T-cell (primary cell): ENCODE measurements around the gene ARHGEF26. TPM values are rescaled to one million over a fixed set of nuclear protein-coding genes. Genes with fewer than 3 reads are reported as not detected.

Source experiments
- ATAC-seq, 4 experiments: fragments of 200-7000 bp in 3 of 4; fragments of 150-1000 bp in 1 of 4; cut with Tn5 transposase; replicated peaks in 1 of 4; 1 replicate in 3 of 4; 2 replicates in 1 of 4; pipeline ENCODE4 v1.10.0; 2021; ENCODE audit warnings: moderate library complexity in 3 of 4, mild to moderate bottlenecking in 2 of 4, moderate number of reproducible peaks in 1 of 4
- CTCF ChIA-PET, 2 donors: fragments of 300-600 bp; sonication (Branson Sonifier 250); formaldehyde crosslinking; loops; one replicate each; lab custom pipeline; 2022; ENCODE audit warnings: antibody characterized with exemption in 2 of 2; lab: Charles Lee
- POLR2A ChIA-PET, 2 donors: fragments of 300-600 bp; sonication (Branson Sonifier 250); formaldehyde crosslinking; loops; one replicate each; lab custom pipeline; 2022; ENCODE audit warnings: antibody characterized with exemption in 2 of 2; lab: Charles Lee
- DNase-seq, 35 experiments: peaks; one replicate each; pipeline versions ENCODE4 v3.0.0 to v3.0.0-alpha.2; 2013 to 2023
- H3K27ac ChIP-seq: one replicate; pipeline ENCODE4 v1.5.1; 2013; ENCODE audit warnings: low read length
- H3K27me3 ChIP-seq, 2 experiments: replicated peaks in 1 of 2; 1 replicate in 1 of 2; 2 replicates in 1 of 2; pipeline versions ENCODE4 v1.6.1 to v1.7.0; 2013; ENCODE audit warnings: low read length in 1 of 2, mixed read lengths in 1 of 2; ENCODE audit not compliant: control insufficient read depth in 2 of 2, insufficient read depth in 2 of 2; ENCODE audit errors: extremely low read depth in 1 of 2
- H3K36me3 ChIP-seq, 2 donors: 1 replicate in 1 of 2; 2 replicates in 1 of 2; pipeline versions ENCODE4 v1.6.1 to v1.7.0; 2013; ENCODE audit warnings: low read length in 1 of 2; ENCODE audit not compliant: control insufficient read depth in 2 of 2, insufficient read depth in 1 of 2; ENCODE audit errors: extremely low read depth in 1 of 2
- H3K4me1 ChIP-seq, 2 experiments: 1 replicate in 1 of 2; 2 replicates in 1 of 2; pipeline versions ENCODE4 v1.6.1 to v1.7.0; 2013; ENCODE audit warnings: low read length in 2 of 2, mixed read lengths in 1 of 2; ENCODE audit not compliant: insufficient read depth in 2 of 2, control insufficient read depth in 1 of 2; ENCODE audit errors: extremely low read depth in 1 of 2
- H3K4me3 ChIP-seq, 2 donors: 1 replicate in 1 of 2; 2 replicates in 1 of 2; pipeline versions ENCODE4 v1.5.1 to v1.7.0; 2013; ENCODE audit warnings: mild to moderate bottlenecking in 2 of 2, low read length in 1 of 2, moderate library complexity in 1 of 2; ENCODE audit not compliant: control insufficient read depth in 1 of 2; ENCODE audit errors: extremely low read depth in 1 of 2
- H3K9me3 ChIP-seq: 2 replicates; pipeline ENCODE4 v1.7.0; 2013
- H3K27ac Mint-ChIP-seq, 2 donors: one replicate each; pipeline ENCODE4 v1.8.0; 2020 to 2021; ENCODE audit warnings: mild to moderate bottlenecking in 2 of 2, mixed read lengths in 2 of 2
- H3K27me3 Mint-ChIP-seq, 2 donors: one replicate each; pipeline ENCODE4 v1.8.0; 2021 to 2022; ENCODE audit warnings: mixed read lengths in 2 of 2
- H3K36me3 Mint-ChIP-seq: one replicate; pipeline ENCODE4 v1.8.0; 2021; ENCODE audit warnings: mixed read lengths
- H3K4me1 Mint-ChIP-seq, 3 donors: one replicate each; pipeline ENCODE4 v1.8.0; 2020 to 2022; ENCODE audit warnings: mixed read lengths in 3 of 3, mild to moderate bottlenecking in 1 of 3
- H3K4me3 Mint-ChIP-seq, 3 donors: one replicate each; pipeline ENCODE4 v1.8.0; 2020 to 2022; ENCODE audit warnings: mild to moderate bottlenecking in 3 of 3, mixed read lengths in 3 of 3, moderate library complexity in 3 of 3
- H3K9me3 Mint-ChIP-seq, 3 donors: one replicate each; pipeline ENCODE4 v1.8.0; 2020 to 2022; ENCODE audit warnings: mixed read lengths in 3 of 3
- WGBS: methylation state at CpG from one replicate; pipeline ENCODE4 v1.1.5; 2013; ENCODE audit warnings: missing lambda C conversion rate; ENCODE audit not compliant: insufficient coverage; 5-methylcytosine and 5-hydroxymethylcytosine counted together
- total RNA-seq, 35 experiments: library from RNA in 6 of 35; stranded (reverse) in 6 of 35; fragments of 120-200 nt in 1 of 35; gene quantifications; one replicate each; pipeline versions ENCODE4 v1.2.1 to v1.2.4 and lab custom pipeline; 2013 to 2026

The ARHGEF26 gene
- total RNA-seq, 5 donors from 2014 or later (not counting 1 experiment from before 2014, with no cell fraction given), result 0.12 to 0.29 (median 0.23) TPM

GRCh38 chr3:154131830-154132229 is 10.6 kb downstream of the ARHGEF26 start:
- H3K27ac Mint-ChIP-seq, result no peak overlapping the region
- H3K4me1 Mint-ChIP-seq, result no peaks in the 10 kb centered on the region
- no peaks in the 10 kb centered on the region for H3K36me3 Mint-ChIP-seq
- DNase-seq (no peak), ATAC-seq (no peak)
- no CpG with 5 or more reads among the region's 1 CpG for WGBS
- Histone ChIP-seq H3K36me3 (no peaks in the 10 kb centered on the region), H3K27me3 (no peaks in the 10 kb centered on the region), H3K4me1 (no peaks in the 10 kb centered on the region), H3K27ac (no peak overlapping the region), H3K9me3 (no peaks in the 10 kb centered on the region), H3K4me3 (no peak overlapping the region)
- peaks cover 10 to 26% of the 10 kb centered on the region in 2 donors for H3K27me3 Mint-ChIP-seq
- H3K9me3 Mint-ChIP-seq, result no peaks in the 10 kb centered on the region
- no peak overlapping the region for H3K4me3 Mint-ChIP-seq
- ChIA-PET CTCF (no interaction called here), POLR2A (no interaction called here)

DNA sequence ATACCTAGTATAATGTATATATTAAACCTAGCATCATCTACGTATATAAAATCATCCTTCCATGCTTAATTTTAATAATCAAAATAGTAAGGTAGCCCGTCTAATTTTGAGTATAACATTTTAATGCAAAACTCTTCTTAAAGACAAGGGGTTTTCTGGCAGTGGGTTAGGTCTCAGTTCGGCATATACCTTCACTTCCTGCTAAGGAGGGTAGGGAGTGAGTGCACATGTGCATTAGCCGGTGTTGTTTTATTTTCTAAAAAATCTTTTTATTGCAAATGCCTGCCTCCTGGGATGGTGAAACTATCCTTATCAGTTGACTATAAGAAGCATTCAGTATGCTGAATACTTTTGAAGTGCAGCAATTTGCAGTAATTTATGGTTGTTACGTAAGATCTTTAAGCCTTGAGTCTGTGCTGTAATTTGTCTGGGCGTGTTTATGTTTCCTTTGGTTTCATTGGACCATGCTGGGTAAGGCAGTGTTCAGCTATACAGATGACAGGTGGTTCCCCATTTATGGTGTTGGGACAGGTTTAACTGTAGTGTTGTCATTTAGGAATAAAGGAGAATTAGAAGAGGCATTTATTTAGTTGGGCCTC is 11.7 kb downstream of the ARHGEF26 start:
- Mint-ChIP-seq H3K4me1 (no peaks in the 10 kb centered on the region), H3K9me3 (no peaks in the 10 kb centered on the region), H3K27me3 (peaks cover 10 to 26% of the 10 kb centered on the region in 2 donors), H3K4me3 (no peak overlapping the region), H3K27ac (no peak overlapping the region), H3K36me3 (no peaks in the 10 kb centered on the region)
- Histone ChIP-seq H3K4me3 (no peak overlapping the region), H3K9me3 (no peaks in the 10 kb centered on the region), H3K4me1 (no peaks in the 10 kb centered on the region), H3K27me3 (no peaks in the 10 kb centered on the region), H3K36me3 (no peaks in the 10 kb centered on the region), H3K27ac (no peak overlapping the region)
- CTCF ChIA-PET, result no interaction called here
- WGBS, result 63% methylated on average over 2 of the region's 6 CpGs
- DNase-seq, result no peak
- ATAC-seq, result no peak
- POLR2A ChIA-PET, result no interaction called here

- H3K9me3 Mint-ChIP-seq, result no peaks in the 10 kb centered on the region
Observed at GRCh38 chr3:154135511-154136173, 14.5 kb downstream of the ARHGEF26 start.

GRCh38 chr3:154137036-154137435 is 15.8 kb downstream of the ARHGEF26 start:
- DNase-seq (no peak), ATAC-seq (no peak)
- Histone ChIP-seq H3K36me3 (no peaks in the 10 kb centered on the region), H3K27ac (no peak overlapping the region), H3K27me3 (peaks cover 0 to 4% of the 10 kb centered on the region in 2 experiments), H3K4me3 (no peak overlapping the region), H3K9me3 (no peaks in the 10 kb centered on the region), H3K4me1 (no peaks in the 10 kb centered on the region)
- H3K36me3 Mint-ChIP-seq, result no peaks in the 10 kb centered on the region
- H3K4me3 Mint-ChIP-seq, result no peak overlapping the region
- H3K4me1 Mint-ChIP-seq, result no peaks in the 10 kb centered on the region
- CTCF ChIA-PET, result no interaction called here
- POLR2A ChIA-PET, result no interaction called here
- H3K27me3 Mint-ChIP-seq, result peaks cover 18 to 29% of the 10 kb centered on the region in 2 donors
- H3K27ac Mint-ChIP-seq, result no peak overlapping the region
- no peaks in the 10 kb centered on the region for H3K9me3 Mint-ChIP-seq
- WGBS, result 100% methylated on average over 2 of the region's 5 CpGs

More at GRCh38 chr3:154135511-154136173, 14.5 kb downstream of the ARHGEF26 start:
- ChIA-PET POLR2A (no interaction called here), CTCF (no interaction called here)
- Histone ChIP-seq H3K4me3 (no peak overlapping the region), H3K27me3 (peaks cover 0 to 3% of the 10 kb centered on the region in 2 experiments), H3K9me3 (no peaks in the 10 kb centered on the region), H3K4me1 (no peaks in the 10 kb centered on the region), H3K27ac (no peak overlapping the region), H3K36me3 (no peaks in the 10 kb centered on the region)
- ATAC-seq (no peak), DNase-seq (no peak)
- WGBS, result no CpG with 5 or more reads among the region's 5 CpGs
- H3K27me3 Mint-ChIP-seq, result peaks cover 21 to 32% of the 10 kb centered on the region in 2 donors
- no peaks in the 10 kb centered on the region for H3K4me1 Mint-ChIP-seq
- no peak overlapping the region for H3K4me3 Mint-ChIP-seq
- no peaks in the 10 kb centered on the region for H3K36me3 Mint-ChIP-seq
- H3K27ac Mint-ChIP-seq, result no peak overlapping the region

GRCh38 chr3:154139996-154140436 is 18.8 kb downstream of the ARHGEF26 start:
- Mint-ChIP-seq H3K9me3 (no peaks in the 10 kb centered on the region), H3K4me3 (no peak overlapping the region), H3K36me3 (no peaks in the 10 kb centered on the region), H3K27me3 (peaks cover 12 to 29% of the 10 kb centered on the region in 2 donors), H3K4me1 (no peaks in the 10 kb centered on the region), H3K27ac (no peak overlapping the region)
- POLR2A ChIA-PET, result no interaction called here
- Histone ChIP-seq H3K36me3 (no peaks in the 10 kb centered on the region), H3K27me3 (peaks cover 0 to 4% of the 10 kb centered on the region in 2 experiments), H3K4me3 (no peak overlapping the region), H3K9me3 (no peaks in the 10 kb centered on the region), H3K4me1 (no peaks in the 10 kb centered on the region), H3K27ac (no peak overlapping the region)
- CTCF ChIA-PET, result no interaction called here
- ATAC-seq (no peak), DNase-seq (no peak)
- 100% methylated on average over 2 of the region's 3 CpGs for WGBS

DNA sequence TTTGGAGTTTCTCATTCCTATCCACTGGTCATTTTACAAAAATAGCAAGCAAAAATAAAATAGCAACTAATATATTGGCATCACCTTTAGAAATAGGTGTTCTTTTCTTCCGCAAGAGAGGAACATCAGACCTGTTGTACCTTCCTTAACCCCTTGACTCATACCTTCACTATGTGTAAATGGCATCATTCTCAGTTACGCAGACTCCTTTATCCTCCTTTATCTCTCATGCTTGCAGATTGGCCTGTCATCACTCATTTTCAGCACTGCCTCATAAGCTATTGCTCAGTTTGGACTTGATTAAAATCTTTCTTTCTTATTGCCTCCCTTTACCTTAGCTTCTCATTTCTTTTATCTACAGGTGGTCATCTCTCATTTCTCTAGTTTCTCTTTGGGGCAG is 21.4 kb downstream of the ARHGEF26 start:
- Mint-ChIP-seq H3K4me1 (no peaks in the 10 kb centered on the region), H3K9me3 (no peaks in the 10 kb centered on the region), H3K27me3 (peaks cover 12 to 23% of the 10 kb centered on the region in 2 donors), H3K4me3 (no peak overlapping the region), H3K27ac (no peak overlapping the region), H3K36me3 (no peaks in the 10 kb centered on the region)
- H3K36me3 ChIP-seq, result no peaks in the 10 kb centered on the region
- ATAC-seq (no peak), DNase-seq (no peak)
- no peak overlapping the region for H3K4me3 ChIP-seq
- WGBS, result 100% methylated on average over 2 of the region's 2 CpGs
- ChIA-PET CTCF (no interaction called here), POLR2A (interaction anchor here in 1 of 2 donors (0.6 kb wide), 1 partner anchor 724 kb away, joined by 5 read pairs; no protein-coding TSS in a partner anchor)
- H3K27ac ChIP-seq, result no peak overlapping the region
- H3K4me1 ChIP-seq, result no peaks in the 10 kb centered on the region
- H3K9me3 ChIP-seq, result no peaks in the 10 kb centered on the region
- peaks cover 0 to 4% of the 10 kb centered on the region in 2 experiments for H3K27me3 ChIP-seq
